HG03378 (cell line): ENCODE results near the gene PACS2.

ENCODE experiments used
- ATAC-seq: cut with Tn5 transposase; IDR thresholded peaks from one replicate; pipeline ENCODE4 v1.9.1; 2021; ENCODE audit warnings: mild to moderate bottlenecking, moderate library complexity; ENCODE audit not compliant: unreplicated experiment

Gene PACS2

DNA sequence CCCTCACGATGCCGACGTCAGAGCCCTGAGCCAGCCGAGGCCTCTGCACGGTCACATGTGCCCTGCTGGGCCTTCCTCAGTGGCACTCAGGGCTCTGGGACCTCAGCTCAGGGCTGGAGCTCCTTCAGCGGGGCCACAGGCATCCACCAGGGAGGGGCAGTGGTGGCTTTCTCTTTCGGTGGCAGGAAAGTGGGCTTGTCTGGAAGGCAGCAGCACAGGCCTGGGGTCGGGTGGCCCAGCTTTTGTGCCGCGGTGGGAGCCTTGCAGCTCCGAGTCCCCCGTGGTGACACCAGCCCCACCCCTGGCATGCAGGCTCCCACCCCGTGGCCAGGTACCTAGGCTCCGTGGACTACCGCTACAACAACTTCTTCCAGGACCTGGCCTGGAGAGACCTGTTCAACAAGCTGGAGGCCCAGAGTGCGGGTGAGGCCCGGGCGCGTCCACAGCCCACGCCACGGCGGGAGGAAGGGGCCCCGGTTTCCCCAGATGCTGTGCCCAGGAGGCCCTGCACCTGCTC is 69.6 kb downstream of the PACS2 start:
- ATAC-seq = no peak

- no peak for ATAC-seq
These were observed 70.2 kb downstream of the PACS2 start for GRCh38 chr14:105384605-105385321.

DNA sequence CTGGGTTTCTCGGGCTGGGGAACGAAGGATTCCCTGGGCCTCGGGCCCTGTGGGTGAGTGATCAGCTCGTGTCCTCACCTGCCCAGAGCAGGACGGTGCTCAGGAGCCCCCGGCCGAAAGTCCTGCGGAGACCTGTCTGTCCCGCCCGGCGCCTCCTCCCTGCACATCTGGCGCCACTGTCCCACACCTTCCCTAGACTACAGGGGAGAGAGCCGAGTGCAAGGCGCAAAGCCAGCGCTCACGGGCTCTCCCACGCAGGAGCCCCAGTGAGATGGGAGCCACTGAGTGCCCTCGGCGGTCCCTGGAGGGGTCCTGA is 70.7 kb downstream of the PACS2 start:
- no peak for ATAC-seq

DNA sequence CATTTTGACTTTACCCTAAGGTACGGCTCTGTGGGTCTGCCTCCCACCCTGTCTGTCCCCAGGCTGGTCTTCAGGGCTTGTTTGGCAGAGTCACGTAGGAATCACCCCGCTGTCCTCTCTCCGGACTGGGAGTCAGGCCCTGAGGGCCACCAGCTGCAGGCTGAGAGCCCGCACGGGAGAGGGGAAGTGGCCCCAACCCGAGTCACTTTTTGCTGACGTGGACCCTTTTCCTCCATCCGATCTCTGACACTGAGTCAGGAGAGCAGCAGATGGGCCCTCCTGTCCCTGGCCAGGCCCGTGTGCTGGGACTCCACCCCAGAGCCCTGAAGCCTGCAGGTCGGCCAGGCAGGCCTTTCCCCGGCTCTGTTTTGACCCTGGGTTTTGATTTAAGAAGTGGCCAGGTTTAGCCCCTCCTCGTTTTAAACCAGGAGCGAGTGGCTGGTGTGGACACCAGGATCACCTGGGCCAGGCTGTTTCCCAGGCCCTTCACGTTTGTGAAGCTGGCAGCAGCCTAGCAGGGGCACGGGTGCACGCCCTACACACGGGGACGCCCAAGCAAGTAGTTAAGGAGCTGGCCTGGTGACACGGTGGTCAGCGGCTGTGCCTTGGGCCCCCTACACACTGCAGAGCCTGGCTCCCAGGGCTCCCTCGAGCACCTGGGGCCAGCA is 71.3 kb downstream of the PACS2 start:
- no peak for ATAC-seq

- ATAC-seq = no peak
These were observed 72.3 kb downstream of the PACS2 start for GRCh38 chr14:105386581-105387529.

GRCh38 chr14:105387530-105387922 is 73.0 kb downstream of the PACS2 start:
- ATAC-seq = no peak

DNA sequence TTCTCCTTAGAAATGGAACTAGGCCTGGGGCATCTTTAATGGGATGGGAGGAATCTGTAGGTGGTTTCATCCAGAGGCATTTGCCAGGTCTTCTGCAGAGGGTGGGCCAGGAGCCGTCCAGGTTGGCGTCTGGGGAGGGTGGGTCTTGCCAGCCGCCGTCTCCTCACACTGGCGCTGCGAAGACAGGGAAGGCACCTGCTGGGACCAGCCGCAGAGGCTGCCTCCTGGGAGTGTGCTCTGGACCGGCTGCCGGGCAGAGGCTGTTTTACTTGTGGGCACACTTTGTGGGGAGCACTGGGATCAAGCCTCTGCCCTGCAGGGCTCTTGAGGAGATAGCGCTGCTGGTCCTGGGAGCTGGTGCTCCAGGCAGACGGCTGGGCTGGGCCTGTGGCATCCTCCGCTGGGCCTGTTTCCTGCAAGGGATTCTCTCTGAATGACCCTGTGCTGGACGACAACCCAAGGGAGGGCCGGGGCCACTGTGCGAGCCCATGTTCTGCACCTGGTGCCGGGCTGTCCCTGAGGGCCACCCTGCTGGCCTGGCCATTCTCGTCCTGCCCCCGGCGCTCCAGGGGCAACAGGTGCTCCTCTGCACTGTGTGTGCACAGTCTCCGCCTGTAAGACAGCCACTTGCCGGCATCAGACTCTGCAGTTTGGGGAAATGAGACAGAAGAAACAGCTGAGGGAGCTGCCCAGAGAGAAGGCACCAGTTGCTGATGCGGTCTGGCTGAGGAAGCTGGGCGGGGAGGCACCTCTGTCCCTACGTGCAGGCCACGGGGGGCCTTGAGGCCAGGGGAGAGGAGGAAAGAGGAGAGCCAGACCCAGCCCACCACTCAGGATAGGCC is 73.8 kb downstream of the PACS2 start:
- no peak for ATAC-seq

DNA sequence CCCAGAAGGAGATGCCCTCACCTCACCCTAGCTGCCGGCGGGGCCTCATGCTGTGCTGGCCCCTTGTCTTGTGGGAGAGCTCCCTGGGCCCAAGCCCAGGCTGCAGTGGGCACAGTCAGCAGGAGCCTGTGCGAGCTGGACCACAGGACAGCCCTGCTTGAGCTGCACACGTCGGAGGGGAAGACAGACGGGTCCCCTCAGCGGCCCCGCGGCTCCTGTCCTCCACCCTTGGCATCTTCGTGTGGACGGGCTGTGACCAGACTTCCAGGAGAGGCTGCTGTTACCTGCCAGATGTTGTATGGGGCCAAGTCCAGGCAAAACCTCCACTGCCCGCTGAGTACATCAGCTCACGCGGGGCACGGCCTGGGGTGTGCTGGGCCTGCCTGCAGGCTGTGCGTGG is 74.4 kb downstream of the PACS2 start:
- ATAC-seq = no peak

DNA sequence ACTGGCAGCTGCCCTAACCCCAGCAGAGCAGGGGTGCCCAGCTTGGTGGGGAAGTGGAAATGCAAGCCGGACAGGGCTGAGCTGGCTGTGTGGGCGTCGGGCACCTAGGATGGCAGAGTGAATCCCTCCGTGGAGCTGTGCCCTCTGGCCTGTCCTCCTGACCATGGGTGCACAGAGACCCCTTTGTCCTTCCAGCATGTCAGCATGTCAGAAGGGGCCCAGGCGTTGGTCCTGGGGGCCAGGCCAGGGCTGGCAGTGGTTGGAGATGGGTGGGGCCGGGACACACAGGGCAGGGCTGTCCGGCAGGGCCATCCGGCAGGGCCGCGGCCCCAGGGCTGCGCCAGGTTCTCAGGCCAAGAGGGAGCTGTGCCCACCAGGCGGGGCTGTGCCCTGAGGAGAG is 75.0 kb downstream of the PACS2 start:
- ATAC-seq = no peak

GRCh38 chr14:105389976-105390848 is 75.7 kb downstream of the PACS2 start:
- ATAC-seq = no peak

GRCh38 chr14:105390849-105391500 is 76.4 kb downstream of the PACS2 start:
- ATAC-seq = no peak

DNA sequence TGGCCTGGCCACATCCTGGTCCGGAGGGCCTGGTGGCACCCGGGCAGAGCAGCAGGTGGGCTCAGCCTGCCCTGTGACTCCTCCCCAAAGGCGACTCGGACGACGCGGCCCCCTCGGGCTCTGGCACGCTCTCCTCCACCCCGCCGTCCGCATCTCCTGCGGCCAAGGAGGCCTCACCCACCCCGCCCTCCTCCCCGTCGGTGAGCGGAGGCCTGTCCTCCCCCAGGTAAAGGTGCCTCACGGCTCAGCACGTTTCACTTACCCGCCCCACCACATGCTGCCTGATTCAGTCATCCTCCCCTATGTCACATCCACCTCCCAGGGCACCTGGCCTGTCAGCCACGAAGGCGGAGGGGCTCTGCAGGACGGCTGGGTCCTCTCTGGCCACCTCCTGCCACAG is 77.0 kb downstream of the PACS2 start:
- no peak for ATAC-seq

- ATAC-seq = no peak
These were observed 77.9 kb downstream of the PACS2 start for GRCh38 chr14:105392131-105393090.

GRCh38 chr14:105393151-105393550 is 78.6 kb downstream of the PACS2 start:
- no peak for ATAC-seq

- ATAC-seq = no peak
These were observed 80.4 kb downstream of the PACS2 start for GRCh38 chr14:105394714-105395537.

DNA sequence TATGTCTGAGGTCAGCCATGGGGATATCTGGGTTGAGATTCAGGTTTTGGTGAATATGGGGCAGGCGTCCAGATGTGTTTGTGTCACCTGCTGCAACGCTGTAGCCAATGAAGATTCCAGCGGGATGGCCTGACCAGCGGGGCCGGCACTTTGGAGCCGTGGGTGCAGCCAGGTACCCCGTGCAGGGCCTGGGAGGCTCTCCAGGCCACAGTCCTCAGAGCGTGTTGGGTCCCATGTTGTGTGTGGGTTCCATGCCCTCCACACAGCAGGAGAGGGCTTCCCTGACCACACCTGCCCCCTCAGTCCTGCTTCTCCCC is 80.9 kb downstream of the PACS2 start:
- no peak for ATAC-seq

DNA sequence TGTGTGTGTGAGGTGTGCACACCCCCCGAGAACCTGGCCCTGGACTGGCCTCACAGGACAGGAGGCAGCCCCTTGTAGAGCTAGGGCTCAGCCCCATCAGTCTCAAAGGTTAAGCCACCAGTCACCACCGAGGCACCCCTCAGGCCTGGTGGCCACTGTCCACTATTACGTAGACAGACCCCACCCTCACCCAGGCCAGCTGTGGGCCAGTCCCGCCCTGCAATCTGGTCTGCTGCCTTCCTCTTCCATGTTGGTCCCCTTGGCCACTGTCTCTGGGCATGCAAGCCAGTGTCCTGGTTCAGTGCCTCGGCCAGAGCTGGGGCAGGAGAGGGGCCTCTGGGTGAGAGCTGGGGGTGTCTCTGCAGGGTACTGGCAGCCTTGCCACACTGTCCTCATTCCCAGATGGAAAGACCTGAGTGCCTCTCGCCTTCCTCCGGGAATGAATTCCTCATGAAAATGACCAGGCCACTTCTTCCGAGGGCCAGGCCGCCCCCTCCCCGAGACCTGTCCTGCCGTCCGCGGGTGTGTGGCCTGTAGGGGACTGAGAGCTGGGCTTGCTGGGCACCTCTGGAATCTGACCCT is 82.9 kb downstream of the PACS2 start:
- ATAC-seq = no peak
